Activated naive CD4-positive, alpha-beta T cell (primary cell): ENCODE measurements around the gene VILL.

Experiments
- DNase-seq, 4 experiments: peaks; one replicate each; lab custom pipeline; 2025; lab: John Stamatoyannopoulos, UW

The VILL gene

GRCh38 chr3:37990527-37990926, at the start of gene VILL:
Gene VILL, plus strand, starts transcription at chr3:37990786. Its CDS starts 2,887 bp downstream, at chr3:37993673.
- DNase-seq = no peak

- no peak for DNase-seq
These were observed 48.7 kb upstream of the VILL start for GRCh38 chr3:37941608-37942508.

- no peak for DNase-seq
These were observed 47.9 kb upstream of the VILL start for GRCh38 chr3:37942646-37943045.

- no peak for DNase-seq
These were observed 47.5 kb upstream of the VILL start for GRCh38 chr3:37943126-37943525.

- DNase-seq = no peak
These were observed 46.8 kb upstream of the VILL start for GRCh38 chr3:37943631-37944314.

GRCh38 chr3:37944391-37944842, 46.2 kb upstream of the VILL start:
- no peak for DNase-seq

- no peak for DNase-seq
These were observed 45.3 kb upstream of the VILL start for GRCh38 chr3:37945156-37945806.

- no peak for DNase-seq
These were observed 44.6 kb upstream of the VILL start for GRCh38 chr3:37945807-37946530.

- DNase-seq = no peak
These were observed 44.1 kb upstream of the VILL start for GRCh38 chr3:37946531-37946889.

GRCh38 chr3:37949866-37950265, 40.7 kb upstream of the VILL start:
- DNase-seq = no peak

GRCh38 chr3:37952564-37952963, 38.0 kb upstream of the VILL start:
- DNase-seq = no peak

GRCh38 chr3:37953226-37953625, 37.4 kb upstream of the VILL start:
- DNase-seq = no peak

GRCh38 chr3:37953707-37954394, 36.7 kb upstream of the VILL start:
- DNase-seq = no peak

- no peak for DNase-seq
These were observed 35.7 kb upstream of the VILL start for GRCh38 chr3:37954881-37955280.

GRCh38 chr3:37955918-37956707, 34.5 kb upstream of the VILL start:
- DNase-seq = no peak

- DNase-seq = no peak
These were observed 33.7 kb upstream of the VILL start for GRCh38 chr3:37956723-37957538.

GRCh38 chr3:37957539-37957936, 33.0 kb upstream of the VILL start:
- DNase-seq = no peak

GRCh38 chr3:37961622-37962431, 28.8 kb upstream of the VILL start:
- DNase-seq = no peak

GRCh38 chr3:37963016-37963415, 27.6 kb upstream of the VILL start:
- no peak for DNase-seq
